ENCODE results near the gene MPL. TPM values are rescaled to one million over a fixed set of nuclear protein-coding genes. Genes with fewer than 3 reads are reported as not detected.

Gene MPL
- total RNA-seq, 1 donor = not detected

GRCh38 chr1:43302201-43302600 lies 35.4 kb upstream of the MPL start:
- H3K4me3 ChIP-seq (ENCODE audit: low read depth, low read length) = no peak overlapping the region
- DNase-seq (ENCODE audit: low read depth) = no peak
- TF ChIP-seq CTCF (IDR thresholded peaks at IDR 0.05; ENCODE audit: insufficient read depth, low read length) = no peak

GRCh38 chr1:43302721-43303470 lies 34.7 kb upstream of the MPL start:
- no peak overlapping the region for H3K4me3 ChIP-seq (ENCODE audit: low read depth, low read length)
- no peak for TF ChIP-seq CTCF (IDR thresholded peaks at IDR 0.05; ENCODE audit: insufficient read depth, low read length)
- no peak for DNase-seq (ENCODE audit: low read depth)

GRCh38 chr1:43303471-43304313 lies 33.9 kb upstream of the MPL start:
- no peak for TF ChIP-seq CTCF (IDR thresholded peaks at IDR 0.05; ENCODE audit: insufficient read depth, low read length)
- H3K4me3 ChIP-seq (ENCODE audit: low read depth, low read length) = no peak overlapping the region
- DNase-seq (ENCODE audit: low read depth) = no peak

GRCh38 chr1:43304314-43304681 lies 33.3 kb upstream of the MPL start:
- no peak for DNase-seq (ENCODE audit: low read depth)
- H3K4me3 ChIP-seq (ENCODE audit: low read depth, low read length) = no peak overlapping the region
- no peak for TF ChIP-seq CTCF (IDR thresholded peaks at IDR 0.05; ENCODE audit: insufficient read depth, low read length)

GRCh38 chr1:43304771-43305300 lies 32.8 kb upstream of the MPL start:
- no peak for DNase-seq (ENCODE audit: low read depth)
- no peak for TF ChIP-seq CTCF (IDR thresholded peaks at IDR 0.05; ENCODE audit: insufficient read depth, low read length)
- H3K4me3 ChIP-seq (ENCODE audit: low read depth, low read length) = no peak overlapping the region

GRCh38 chr1:43305461-43305860 lies 32.2 kb upstream of the MPL start:
- DNase-seq (ENCODE audit: low read depth) = no peak
- H3K4me3 ChIP-seq (ENCODE audit: low read depth, low read length) = no peak overlapping the region
- no peak for TF ChIP-seq CTCF (IDR thresholded peaks at IDR 0.05; ENCODE audit: insufficient read depth, low read length)
